ENCODE measurements around the gene RBM19. TPM values are rescaled to one million over a fixed set of nuclear protein-coding genes. Genes with fewer than 3 reads are reported as not detected.
A peak's percentile ranks its signal among the peaks of the same experiment; 100 is the strongest.

The RBM19 gene
- total and polyA plus RNA-seq, 7 experiments from 2014 or later = 10.8 to 108 (median 59.0) TPM

DNA sequence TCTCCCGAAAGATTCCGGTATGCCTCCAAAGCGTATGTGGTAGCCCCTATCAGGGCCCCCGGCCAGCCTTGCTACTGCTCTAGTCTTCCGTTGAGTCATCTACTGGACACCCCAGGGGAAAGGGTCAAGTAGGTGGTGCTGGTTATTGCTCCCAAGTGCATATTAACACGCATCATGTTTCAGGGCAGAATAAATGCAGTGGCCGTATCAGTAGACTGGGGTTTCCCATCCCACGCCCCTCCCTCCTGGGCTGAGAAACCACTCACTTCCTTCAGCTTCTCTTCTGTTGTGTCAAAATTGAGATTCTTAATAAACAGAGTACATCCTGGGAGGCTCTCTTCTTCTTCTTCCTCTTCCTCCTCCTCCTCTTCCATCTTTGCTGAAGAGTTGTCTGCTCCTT, 39.3 kb downstream of the RBM19 start:
- no peaks in the 10 kb centered on the region for H3K27me3 ChIP-seq (ENCODE audit: control insufficient read depth in 2 of 2, insufficient read depth in 2 of 2, low read length in 2 of 2)
- no peak overlapping the region for H3K4me3 ChIP-seq (ENCODE audit: low read length)
- H3K27ac ChIP-seq (ENCODE audit: low read depth, low read length) = no peak overlapping the region
- Mint-ChIP-seq H3K27me3 (no peaks in the 10 kb centered on the region), H3K4me3 (peak overlapping the region in 1 of 10 donors; percentile 5), H3K9me3 (no peaks in the 10 kb centered on the region), H3K4me1 (peaks cover 0 to 24% (median 9%) of the 10 kb centered on the region in 7 donors), H3K36me3 (peaks cover 22 to 85% (median 44%) of the 10 kb centered on the region in 5 donors), H3K27ac (peak overlapping the region in 1 of 9 donors; percentile 89)
- DNase-seq (no peak), ATAC-seq (no peak)
- ChIA-PET CTCF (no interaction called here), POLR2A (no interaction called here)
- peaks cover 7 to 89% (median 12%) of the 10 kb centered on the region in 3 experiments for H3K36me3 ChIP-seq (ENCODE audit: control insufficient read depth in 2 of 3, insufficient read depth in 3 of 3, low read length in 3 of 3)
- no peaks in the 10 kb centered on the region for H3K4me1 ChIP-seq (ENCODE audit: control insufficient read depth in 2 of 2, insufficient read depth in 2 of 2, low read length in 2 of 2)
- intact Hi-C loops (cut with micrococcal nuclease) = no loop called here
- no peaks in the 10 kb centered on the region for H3K9me3 ChIP-seq (ENCODE audit: control insufficient read depth in 2 of 3, low read length in 3 of 3)

DNA sequence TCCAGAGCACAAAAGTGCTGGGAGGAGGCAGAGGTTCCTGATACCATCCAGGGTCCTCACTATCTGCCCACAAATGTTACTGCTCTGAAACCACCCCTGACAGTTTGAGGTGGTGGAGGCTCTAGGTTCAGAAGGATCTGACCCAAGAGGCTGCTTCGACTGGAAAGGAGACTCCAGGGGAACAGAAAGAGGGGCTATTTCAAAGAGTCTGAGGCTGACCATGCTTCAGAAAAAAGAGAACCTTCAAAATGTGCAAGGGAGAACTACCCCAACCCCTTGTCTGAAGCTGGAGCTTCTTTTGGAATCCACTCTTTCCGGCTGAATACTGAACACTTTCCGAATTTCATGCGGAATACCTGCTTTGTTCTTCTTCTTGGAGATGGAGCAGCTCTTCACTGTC, 41.8 kb downstream of the RBM19 start:
- no peak for ATAC-seq
- no peak for DNase-seq
- H3K27ac ChIP-seq (ENCODE audit: low read depth, low read length) = no peak overlapping the region
- POLR2A ChIA-PET = no interaction called here
- Mint-ChIP-seq H3K4me1 (peaks cover 0 to 16% (median 4%) of the 10 kb centered on the region in 7 donors), H3K9me3 (peaks cover 0 to 1% (median 0%) of the 10 kb centered on the region in 11 donors), H3K27ac (no peak overlapping the region), H3K4me3 (no peak overlapping the region), H3K27me3 (no peaks in the 10 kb centered on the region), H3K36me3 (peaks cover 20 to 87% (median 43%) of the 10 kb centered on the region in 5 donors)
- H3K4me3 ChIP-seq (ENCODE audit: low read length) = no peak overlapping the region
- peaks cover 4 to 84% (median 12%) of the 10 kb centered on the region in 3 experiments for H3K36me3 ChIP-seq (ENCODE audit: control insufficient read depth in 2 of 3, insufficient read depth in 3 of 3, low read length in 3 of 3)
- H3K4me1 ChIP-seq (ENCODE audit: control insufficient read depth in 2 of 2, insufficient read depth in 2 of 2, low read length in 2 of 2) = no peaks in the 10 kb centered on the region
- CTCF ChIA-PET = no interaction called here
- intact Hi-C loops (cut with micrococcal nuclease) = no loop called here
- H3K27me3 ChIP-seq (ENCODE audit: control insufficient read depth in 2 of 2, insufficient read depth in 2 of 2, low read length in 2 of 2) = no peaks in the 10 kb centered on the region
- no peaks in the 10 kb centered on the region for H3K9me3 ChIP-seq (ENCODE audit: control insufficient read depth in 2 of 3, low read length in 3 of 3)

GRCh38 chr12:113923251-113923650, 42.9 kb downstream of the RBM19 start:
- Histone ChIP-seq H3K4me3 (ENCODE audit: low read length) (no peak overlapping the region), H3K36me3 (ENCODE audit: control insufficient read depth in 2 of 3, insufficient read depth in 3 of 3, low read length in 3 of 3) (peaks cover 4 to 82% (median 12%) of the 10 kb centered on the region in 3 experiments), H3K4me1 (ENCODE audit: control insufficient read depth in 2 of 2, insufficient read depth in 2 of 2, low read length in 2 of 2) (no peaks in the 10 kb centered on the region), H3K27me3 (ENCODE audit: control insufficient read depth in 2 of 2, insufficient read depth in 2 of 2, low read length in 2 of 2) (no peaks in the 10 kb centered on the region), H3K27ac (ENCODE audit: low read depth, low read length) (no peak overlapping the region), H3K9me3 (ENCODE audit: control insufficient read depth in 2 of 3, low read length in 3 of 3) (no peaks in the 10 kb centered on the region)
- peaks cover 0 to 14% (median 0%) of the 10 kb centered on the region in 7 donors for H3K4me1 Mint-ChIP-seq
- ATAC-seq (no peak), DNase-seq (no peak)
- H3K9me3 Mint-ChIP-seq = peaks cover 0 to 1% (median 0%) of the 10 kb centered on the region in 11 donors
- H3K4me3 Mint-ChIP-seq = no peak overlapping the region
- peaks cover 16 to 84% (median 34%) of the 10 kb centered on the region in 5 donors for H3K36me3 Mint-ChIP-seq
- CTCF ChIA-PET = no interaction called here
- POLR2A ChIA-PET = no interaction called here
- no peak overlapping the region for H3K27ac Mint-ChIP-seq
- intact Hi-C loops (cut with micrococcal nuclease) = no loop called here
- H3K27me3 Mint-ChIP-seq = no peaks in the 10 kb centered on the region

DNA sequence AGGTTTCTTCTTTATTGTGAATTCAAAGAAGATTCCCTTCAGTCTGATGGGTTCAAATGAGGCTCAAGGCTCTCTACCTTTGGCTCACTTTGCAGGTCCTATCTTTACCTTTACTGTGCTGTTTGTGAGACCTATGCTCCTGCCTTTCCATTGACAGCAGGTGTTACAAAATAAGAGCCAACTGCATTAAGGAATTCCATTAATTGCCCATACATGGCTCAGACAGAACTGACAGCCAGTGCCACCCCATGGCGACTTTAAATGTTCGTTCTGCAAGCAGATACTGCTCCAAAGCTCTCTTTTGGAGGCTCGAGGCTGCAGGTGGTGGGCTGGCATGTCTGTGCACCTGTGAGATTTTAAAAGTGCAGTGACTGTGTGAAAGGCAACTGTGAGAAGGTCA, 44.7 kb downstream of the RBM19 start:
- Mint-ChIP-seq H3K36me3 (peaks cover 11 to 91% (median 31%) of the 10 kb centered on the region in 5 donors), H3K27me3 (no peaks in the 10 kb centered on the region), H3K27ac (no peak overlapping the region), H3K4me1 (peaks cover 0 to 5% (median 0%) of the 10 kb centered on the region in 7 donors), H3K9me3 (peaks cover 0 to 1% (median 0%) of the 10 kb centered on the region in 11 donors), H3K4me3 (no peak overlapping the region)
- CTCF ChIA-PET = no interaction called here
- Histone ChIP-seq H3K27me3 (ENCODE audit: control insufficient read depth in 2 of 2, insufficient read depth in 2 of 2, low read length in 2 of 2) (no peaks in the 10 kb centered on the region), H3K36me3 (ENCODE audit: control insufficient read depth in 2 of 3, insufficient read depth in 3 of 3, low read length in 3 of 3) (peaks cover 8 to 92% (median 10%) of the 10 kb centered on the region in 3 experiments), H3K4me3 (ENCODE audit: low read length) (no peak overlapping the region), H3K4me1 (ENCODE audit: control insufficient read depth in 2 of 2, insufficient read depth in 2 of 2, low read length in 2 of 2) (no peaks in the 10 kb centered on the region), H3K27ac (ENCODE audit: low read depth, low read length) (no peak overlapping the region), H3K9me3 (ENCODE audit: control insufficient read depth in 2 of 3, low read length in 3 of 3) (no peaks in the 10 kb centered on the region)
- POLR2A ChIA-PET = no interaction called here
- no peak for DNase-seq
- ATAC-seq = no peak
- intact Hi-C loops (cut with micrococcal nuclease) = loop anchor here in 1 of 2 donors (1.0 kb wide), 1 partner anchor 13 kb away; no protein-coding TSS in a partner anchor

DNA sequence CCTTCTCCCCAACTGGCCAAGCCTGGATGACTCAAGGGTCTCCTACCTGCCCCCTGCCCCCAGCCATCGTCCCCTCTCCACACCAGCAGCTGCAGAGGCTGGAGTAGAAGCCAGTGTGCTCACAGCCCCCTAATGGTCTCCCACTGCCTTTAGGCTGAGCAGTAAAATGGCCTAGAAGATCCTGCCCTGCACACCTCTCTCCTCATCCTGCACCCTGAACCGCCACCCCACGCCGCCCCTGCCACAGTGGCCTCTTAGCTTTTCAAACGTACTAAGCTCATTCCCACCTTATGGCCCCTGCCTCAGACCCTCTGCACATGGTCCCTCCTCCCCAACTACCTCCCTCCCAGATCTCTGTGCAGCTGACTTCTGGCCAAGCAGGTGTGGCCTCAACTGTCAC, 46.3 kb downstream of the RBM19 start:
- CTCF ChIA-PET = interaction anchor here (0.5 kb wide), 1 partner anchor 841 kb away, joined by 3 read pairs; no protein-coding TSS in a partner anchor
- peak overlapping the region in 2 of 9 donors; percentile 12 to 36 for H3K27ac Mint-ChIP-seq

GRCh38 chr12:113918306-113918705, 47.8 kb downstream of the RBM19 start:
- Histone ChIP-seq H3K27ac (ENCODE audit: low read depth, low read length) (no peak overlapping the region), H3K9me3 (ENCODE audit: control insufficient read depth in 2 of 3, low read length in 3 of 3) (no peaks in the 10 kb centered on the region), H3K4me3 (ENCODE audit: low read length) (no peak overlapping the region), H3K27me3 (ENCODE audit: control insufficient read depth in 2 of 2, insufficient read depth in 2 of 2, low read length in 2 of 2) (no peaks in the 10 kb centered on the region), H3K36me3 (ENCODE audit: control insufficient read depth in 2 of 3, insufficient read depth in 3 of 3, low read length in 3 of 3) (peaks cover 2 to 90% (median 7%) of the 10 kb centered on the region in 3 experiments), H3K4me1 (ENCODE audit: control insufficient read depth in 2 of 2, insufficient read depth in 2 of 2, low read length in 2 of 2) (no peaks in the 10 kb centered on the region)
- POLR2A ChIA-PET = no interaction called here
- no peak for ATAC-seq
- H3K36me3 Mint-ChIP-seq = peaks cover 4 to 82% (median 21%) of the 10 kb centered on the region in 5 donors
- peaks cover 0 to 1% (median 0%) of the 10 kb centered on the region in 11 donors for H3K9me3 Mint-ChIP-seq
- H3K4me1 Mint-ChIP-seq = no peaks in the 10 kb centered on the region
- no peak overlapping the region for H3K4me3 Mint-ChIP-seq
- no peak for DNase-seq
- intact Hi-C loops (cut with micrococcal nuclease) = no loop called here
- no peak overlapping the region for H3K27ac Mint-ChIP-seq
- no peaks in the 10 kb centered on the region for H3K27me3 Mint-ChIP-seq
- CTCF ChIA-PET = interaction anchor here (0.5 to 1.0 kb wide), 2 partner anchors 10 to 80 kb away, joined by 3 read pairs; no protein-coding TSS in a partner anchor

More for the DNA sequence above, 46.3 kb downstream of the RBM19 start:
- ATAC-seq (no peak), DNase-seq (no peak)
- POLR2A ChIA-PET = no interaction called here
- peaks cover 0 to 1% (median 0%) of the 10 kb centered on the region in 11 donors for H3K9me3 Mint-ChIP-seq
- Histone ChIP-seq H3K36me3 (ENCODE audit: control insufficient read depth in 2 of 3, insufficient read depth in 3 of 3, low read length in 3 of 3) (peaks cover 4 to 90% (median 8%) of the 10 kb centered on the region in 3 experiments), H3K4me1 (ENCODE audit: control insufficient read depth in 2 of 2, insufficient read depth in 2 of 2, low read length in 2 of 2) (no peaks in the 10 kb centered on the region), H3K4me3 (ENCODE audit: low read length) (no peak overlapping the region), H3K27me3 (ENCODE audit: control insufficient read depth in 2 of 2, insufficient read depth in 2 of 2, low read length in 2 of 2) (no peaks in the 10 kb centered on the region), H3K9me3 (ENCODE audit: control insufficient read depth in 2 of 3, low read length in 3 of 3) (no peaks in the 10 kb centered on the region), H3K27ac (ENCODE audit: low read depth, low read length) (no peak overlapping the region)
- H3K36me3 Mint-ChIP-seq = peaks cover 6 to 92% (median 23%) of the 10 kb centered on the region in 5 donors
- intact Hi-C loops (cut with micrococcal nuclease) = no loop called here
- no peaks in the 10 kb centered on the region for H3K4me1 Mint-ChIP-seq
- no peaks in the 10 kb centered on the region for H3K27me3 Mint-ChIP-seq
- H3K4me3 Mint-ChIP-seq = no peak overlapping the region

DNA sequence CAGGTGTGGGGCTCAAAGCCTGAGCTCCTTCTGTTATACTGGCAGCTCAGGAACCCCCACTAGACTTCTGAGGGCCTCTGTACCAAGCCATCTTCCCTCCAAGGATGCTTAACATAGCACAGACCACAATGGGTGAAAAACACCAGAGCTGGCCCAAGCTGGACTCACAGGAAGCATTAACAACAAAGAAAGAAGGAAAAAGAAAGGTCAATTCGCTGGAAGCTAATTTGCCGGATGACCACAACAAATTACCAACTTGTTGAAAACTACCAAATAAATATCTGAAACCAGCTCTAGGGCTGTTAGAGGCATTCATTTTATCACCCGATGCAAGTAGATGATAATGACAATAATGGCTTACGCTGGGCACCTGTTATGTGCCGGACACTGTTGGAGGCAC, 48.7 kb downstream of the RBM19 start:
- ATAC-seq (no peak), DNase-seq (no peak)
- H3K4me1 ChIP-seq (ENCODE audit: control insufficient read depth in 2 of 2, insufficient read depth in 2 of 2, low read length in 2 of 2) = no peaks in the 10 kb centered on the region
- peaks cover 0 to 87% (median 4%) of the 10 kb centered on the region in 3 experiments for H3K36me3 ChIP-seq (ENCODE audit: control insufficient read depth in 2 of 3, insufficient read depth in 3 of 3, low read length in 3 of 3)
- ChIA-PET POLR2A (no interaction called here), CTCF (interaction anchor here (1.0 kb wide), 1 partner anchor 79 kb away, joined by 3 read pairs; no protein-coding TSS in a partner anchor)
- no peak overlapping the region for H3K4me3 ChIP-seq (ENCODE audit: low read length)
- intact Hi-C loops (cut with micrococcal nuclease) = no loop called here
- Mint-ChIP-seq H3K4me3 (no peak overlapping the region), H3K4me1 (no peaks in the 10 kb centered on the region), H3K36me3 (peaks cover 4 to 80% (median 21%) of the 10 kb centered on the region in 5 donors), H3K27me3 (no peaks in the 10 kb centered on the region), H3K9me3 (peaks cover 0 to 1% (median 0%) of the 10 kb centered on the region in 11 donors), H3K27ac (no peak overlapping the region)
- no peaks in the 10 kb centered on the region for H3K27me3 ChIP-seq (ENCODE audit: control insufficient read depth in 2 of 2, insufficient read depth in 2 of 2, low read length in 2 of 2)
- H3K9me3 ChIP-seq (ENCODE audit: control insufficient read depth in 2 of 3, low read length in 3 of 3) = no peaks in the 10 kb centered on the region
- H3K27ac ChIP-seq (ENCODE audit: low read depth, low read length) = no peak overlapping the region

All from naive thymus-derived CD4-positive, alpha-beta T cell (primary cell).